ENCODE results near the gene ST3GAL2. TPM values are rescaled to one million over a fixed set of nuclear protein-coding genes. Genes with fewer than 3 reads are reported as not detected.

ST3GAL2 gene
- total and polyA plus RNA-seq, 2 donors (not counting 3 experiments of a cell fraction or from before 2014, with no cell fraction given): 23.0 to 50.4 TPM

DNA sequence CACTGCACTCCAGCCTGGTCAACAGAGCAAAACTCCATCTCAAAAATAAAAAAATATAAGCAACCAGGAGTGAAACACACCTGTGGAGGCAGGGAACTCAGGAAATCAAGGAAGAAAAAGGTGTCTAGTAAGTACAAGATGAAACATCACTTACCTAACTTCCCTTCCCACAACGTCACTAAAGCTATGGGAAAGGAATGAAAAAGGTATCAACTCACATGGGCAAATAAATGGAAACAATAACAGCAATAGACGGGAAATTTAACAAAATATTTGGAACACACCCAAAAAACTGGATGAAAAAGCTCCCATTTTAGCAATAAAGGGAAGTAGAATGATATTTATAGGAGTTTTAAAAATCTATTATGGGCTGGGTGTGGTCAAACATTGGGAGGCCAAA is 61.1 kb downstream of the ST3GAL2 start:
- H3K27ac ChIP-seq (ENCODE audit: insufficient read depth, low read depth, low read length): no peak overlapping the region
- no peaks in the 10 kb centered on the region for H3K9me3 ChIP-seq (replicated peaks; ENCODE audit: control insufficient read depth, insufficient read depth, low read length)
- DNase-seq (ENCODE audit: low read depth, low spot score): no peak
- no peak overlapping the region for H3K9ac ChIP-seq (replicated peaks; ENCODE audit: extremely low read depth, insufficient read depth, low read length)
- H3K4me1 ChIP-seq (ENCODE audit: control insufficient read depth, extremely low read depth, insufficient read depth, low read length): peaks cover 6% of the 10 kb centered on the region
- ChIA-PET POLR2A (interaction anchor here (0.7 kb wide), 1 partner anchor 12 kb away, joined by 3 read pairs; no protein-coding TSS in a partner anchor), CTCF (no interaction called here)
- FAIRE-seq: no peak
- intact Hi-C loops (cut with micrococcal nuclease) (no loop called here), dilution Hi-C loops (cut with MboI; ENCODE audit: extremely low pct_ligation_motif_present, low sequenced_read_pairs) (no loop called here)
- no peak overlapping the region for H3K4me3 ChIP-seq (replicated peaks in 1 of 3; ENCODE audit: insufficient read depth in 1 of 3, low read depth in 1 of 3, low read length in 3 of 3)
- no TSS peak for BruUV-seq (replicated peaks)
- TF ChIP-seq MYC (IDR thresholded peaks at IDR 0.05; ENCODE audit: low read depth, low read length): no peak
- no peak for TF ChIP-seq EZH2 (IDR thresholded peaks at IDR 0.05; ENCODE audit: borderline replicate concordance, low read depth, low read length, severe bottlenecking)
- TF ChIP-seq JUN (IDR thresholded peaks at IDR 0.05; ENCODE audit: borderline replicate concordance, insufficient read depth, insufficient read length, low read depth): no peak
- no peak for TF ChIP-seq POLR2A (IDR thresholded peaks at IDR 0.05; ENCODE audit: low read depth, low read length)
- TF ChIP-seq POLR2AphosphoS5 (IDR thresholded peaks at IDR 0.05; ENCODE audit: insufficient read depth, low read depth, low read length): no peak
- no peaks in the 10 kb centered on the region for H3K27me3 ChIP-seq (ENCODE audit: control insufficient read depth in 2 of 2, insufficient read depth in 2 of 2, low read length in 2 of 2)
- no peak overlapping the region for H2AFZ ChIP-seq (ENCODE audit: low read depth, low read length)
- H3K4me2 ChIP-seq (ENCODE audit: insufficient read depth, low read length): no peak overlapping the region
- H4K20me1 ChIP-seq (replicated peaks; ENCODE audit: control insufficient read depth, extremely low read depth, insufficient read depth, low read length): no peaks in the 10 kb centered on the region
- H3K79me2 ChIP-seq (ENCODE audit: control insufficient read depth, insufficient read depth, low read length): peaks cover 10% of the 10 kb centered on the region
- no peaks in the 10 kb centered on the region for H3K9me1 ChIP-seq (replicated peaks; ENCODE audit: control insufficient read depth, extremely low read depth, insufficient read depth, low read length)
- peaks cover 0 to 6% of the 10 kb centered on the region in 2 experiments for H3K36me3 ChIP-seq (ENCODE audit: control insufficient read depth in 2 of 2, extremely low read depth in 1 of 2, insufficient read depth in 2 of 2, low read length in 2 of 2)

DNA sequence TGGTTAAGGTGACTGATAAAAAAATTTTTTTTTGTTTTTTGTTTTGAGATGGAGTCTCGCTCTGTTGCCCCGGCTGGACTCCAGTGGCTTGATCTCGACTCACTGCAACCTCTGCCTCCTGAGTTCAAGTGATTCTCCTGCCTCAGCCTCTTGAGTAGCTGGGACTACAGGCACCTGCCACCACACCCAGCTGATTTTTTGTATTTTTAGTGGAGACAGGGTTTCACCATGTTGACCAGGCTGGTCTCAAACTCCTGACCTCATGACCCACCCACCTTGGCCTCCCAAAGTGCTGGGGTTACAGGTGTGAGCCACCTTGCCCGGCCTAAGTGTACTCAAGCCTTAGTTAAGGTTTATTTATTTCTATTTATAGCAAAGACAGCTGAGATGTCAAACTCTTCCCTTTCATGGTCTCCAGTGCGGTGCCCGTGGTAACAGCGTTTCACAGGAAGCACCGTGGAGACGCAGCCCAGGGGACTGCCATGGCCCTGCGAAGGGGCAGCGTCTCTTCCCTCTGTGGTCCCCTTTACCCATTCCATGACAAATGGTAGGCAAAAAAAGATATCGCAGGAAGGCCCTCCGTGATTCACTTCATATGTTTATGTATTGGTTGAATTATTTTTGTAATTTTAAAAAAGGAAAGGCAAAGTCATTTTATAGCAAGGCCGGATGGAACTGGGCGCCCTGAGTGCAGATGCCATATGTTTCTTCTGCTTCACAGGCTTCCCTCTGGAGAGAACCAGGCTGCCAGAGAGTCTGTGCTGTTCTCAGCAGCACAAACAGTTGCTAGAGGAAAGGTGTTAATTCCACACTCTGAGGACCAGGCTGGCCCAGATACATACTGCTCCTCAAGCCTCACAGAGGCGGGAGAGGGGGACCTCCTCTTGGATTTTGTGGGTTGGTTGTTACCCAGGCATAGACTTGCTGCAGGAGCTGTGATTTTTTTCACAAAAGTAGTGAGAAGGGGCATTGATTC is 63.0 kb downstream of the ST3GAL2 start:
- no peak overlapping the region for H3K4me3 ChIP-seq (replicated peaks in 1 of 3; ENCODE audit: insufficient read depth in 1 of 3, low read depth in 1 of 3, low read length in 3 of 3)
- no peaks in the 10 kb centered on the region for H4K20me1 ChIP-seq (replicated peaks; ENCODE audit: control insufficient read depth, extremely low read depth, insufficient read depth, low read length)
- no peaks in the 10 kb centered on the region for H3K9me1 ChIP-seq (replicated peaks; ENCODE audit: control insufficient read depth, extremely low read depth, insufficient read depth, low read length)
- intact Hi-C loops (cut with micrococcal nuclease): no loop called here
- no peak overlapping the region for H3K9ac ChIP-seq (replicated peaks; ENCODE audit: extremely low read depth, insufficient read depth, low read length)
- FAIRE-seq (no peak), DNase-seq (ENCODE audit: low read depth, low spot score) (no peak)
- no peaks in the 10 kb centered on the region for H3K27me3 ChIP-seq (ENCODE audit: control insufficient read depth in 2 of 2, insufficient read depth in 2 of 2, low read length in 2 of 2)
- dilution Hi-C loops (cut with MboI; ENCODE audit: extremely low pct_ligation_motif_present, low sequenced_read_pairs): no loop called here
- H3K27ac ChIP-seq (ENCODE audit: insufficient read depth, low read depth, low read length): no peak overlapping the region
- H3K9me3 ChIP-seq (replicated peaks; ENCODE audit: control insufficient read depth, insufficient read depth, low read length): no peaks in the 10 kb centered on the region
- peaks cover 4 to 7% of the 10 kb centered on the region in 2 experiments for H3K36me3 ChIP-seq (ENCODE audit: control insufficient read depth in 2 of 2, extremely low read depth in 1 of 2, insufficient read depth in 2 of 2, low read length in 2 of 2)
- peaks cover 4% of the 10 kb centered on the region for H3K4me1 ChIP-seq (ENCODE audit: control insufficient read depth, extremely low read depth, insufficient read depth, low read length)
- H3K79me2 ChIP-seq (ENCODE audit: control insufficient read depth, insufficient read depth, low read length): peaks cover 10% of the 10 kb centered on the region
- H3K4me2 ChIP-seq (ENCODE audit: insufficient read depth, low read length): no peak overlapping the region
- TF ChIP-seq FOS (IDR thresholded peaks at IDR 0.05; ENCODE audit: borderline replicate concordance, insufficient read depth, low read length): no peak
- TF ChIP-seq, protein P1, sequence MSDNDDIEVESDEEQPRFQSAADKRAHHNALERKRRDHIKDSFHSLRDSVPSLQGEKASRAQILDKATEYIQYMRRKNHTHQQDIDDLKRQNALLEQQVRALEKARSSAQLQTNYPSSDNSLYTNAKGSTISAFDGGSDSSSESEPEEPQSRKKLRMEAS (IDR thresholded peaks at IDR 0.05; ENCODE audit: insufficient read depth, insufficient read length): no peak
- TF ChIP-seq, protein P2, sequence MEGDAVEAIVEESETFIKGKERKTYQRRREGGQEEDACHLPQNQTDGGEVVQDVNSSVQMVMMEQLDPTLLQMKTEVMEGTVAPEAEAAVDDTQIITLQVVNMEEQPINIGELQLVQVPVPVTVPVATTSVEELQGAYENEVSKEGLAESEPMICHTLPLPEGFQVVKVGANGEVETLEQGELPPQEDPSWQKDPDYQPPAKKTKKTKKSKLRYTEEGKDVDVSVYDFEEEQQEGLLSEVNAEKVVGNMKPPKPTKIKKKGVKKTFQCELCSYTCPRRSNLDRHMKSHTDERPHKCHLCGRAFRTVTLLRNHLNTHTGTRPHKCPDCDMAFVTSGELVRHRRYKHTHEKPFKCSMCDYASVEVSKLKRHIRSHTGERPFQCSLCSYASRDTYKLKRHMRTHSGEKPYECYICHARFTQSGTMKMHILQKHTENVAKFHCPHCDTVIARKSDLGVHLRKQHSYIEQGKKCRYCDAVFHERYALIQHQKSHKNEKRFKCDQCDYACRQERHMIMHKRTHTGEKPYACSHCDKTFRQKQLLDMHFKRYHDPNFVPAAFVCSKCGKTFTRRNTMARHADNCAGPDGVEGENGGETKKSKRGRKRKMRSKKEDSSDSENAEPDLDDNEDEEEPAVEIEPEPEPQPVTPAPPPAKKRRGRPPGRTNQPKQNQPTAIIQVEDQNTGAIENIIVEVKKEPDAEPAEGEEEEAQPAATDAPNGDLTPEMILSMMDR (IDR thresholded peaks at IDR 0.05; ENCODE audit: extremely low read depth in 1 of 2, insufficient read depth in 1 of 2, low read depth in 1 of 2, low read length in 2 of 2): no peak
- TF ChIP-seq MYC (IDR thresholded peaks at IDR 0.05; ENCODE audit: low read depth, low read length): no peak
- TF ChIP-seq GATA2 (IDR thresholded peaks at IDR 0.05; ENCODE audit: insufficient read depth, insufficient read length, low read depth, low read length): no peak
- CTCF ChIA-PET: interaction anchor here (0.6 kb wide), 1 partner anchor 21 kb away, joined by 3 read pairs; no protein-coding TSS in a partner anchor
- no peak overlapping the region for H2AFZ ChIP-seq (ENCODE audit: low read depth, low read length)
- BruUV-seq (replicated peaks): no TSS peak
- POLR2A ChIA-PET: no interaction called here

Measured in endothelial cell of umbilical vein (primary cell).